ENCODE results near the gene PDCD7.

Gene PDCD7

DNA sequence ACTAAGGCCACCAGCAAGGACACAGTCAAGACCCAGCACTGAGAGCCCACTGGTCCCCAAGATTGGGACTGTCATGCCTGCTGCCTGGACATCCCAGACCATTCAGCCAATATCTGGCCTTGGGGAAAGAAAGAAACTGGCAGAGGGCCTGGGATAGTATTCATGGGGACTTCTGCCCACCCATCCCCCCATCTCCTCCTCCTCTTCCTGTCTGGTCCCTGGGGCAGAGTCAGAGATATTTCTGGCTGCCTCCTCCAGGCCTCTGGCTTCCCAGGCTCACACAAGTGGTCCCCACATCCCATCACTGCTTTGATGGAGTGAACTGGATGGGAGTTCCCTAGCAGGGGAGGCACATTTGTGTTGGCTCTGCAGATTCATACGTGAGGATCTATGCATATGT is 61.6 kb downstream of the PDCD7 start:
- no peak overlapping the region for H3K4me3 ChIP-seq (ENCODE audit: low read length)
- DNase-seq (ENCODE audit: low read depth) = no peak
- TF ChIP-seq, protein P1, sequence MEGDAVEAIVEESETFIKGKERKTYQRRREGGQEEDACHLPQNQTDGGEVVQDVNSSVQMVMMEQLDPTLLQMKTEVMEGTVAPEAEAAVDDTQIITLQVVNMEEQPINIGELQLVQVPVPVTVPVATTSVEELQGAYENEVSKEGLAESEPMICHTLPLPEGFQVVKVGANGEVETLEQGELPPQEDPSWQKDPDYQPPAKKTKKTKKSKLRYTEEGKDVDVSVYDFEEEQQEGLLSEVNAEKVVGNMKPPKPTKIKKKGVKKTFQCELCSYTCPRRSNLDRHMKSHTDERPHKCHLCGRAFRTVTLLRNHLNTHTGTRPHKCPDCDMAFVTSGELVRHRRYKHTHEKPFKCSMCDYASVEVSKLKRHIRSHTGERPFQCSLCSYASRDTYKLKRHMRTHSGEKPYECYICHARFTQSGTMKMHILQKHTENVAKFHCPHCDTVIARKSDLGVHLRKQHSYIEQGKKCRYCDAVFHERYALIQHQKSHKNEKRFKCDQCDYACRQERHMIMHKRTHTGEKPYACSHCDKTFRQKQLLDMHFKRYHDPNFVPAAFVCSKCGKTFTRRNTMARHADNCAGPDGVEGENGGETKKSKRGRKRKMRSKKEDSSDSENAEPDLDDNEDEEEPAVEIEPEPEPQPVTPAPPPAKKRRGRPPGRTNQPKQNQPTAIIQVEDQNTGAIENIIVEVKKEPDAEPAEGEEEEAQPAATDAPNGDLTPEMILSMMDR (IDR thresholded peaks at IDR 0.05; ENCODE audit: insufficient read depth, low read depth, low read length, missing control alignments) = no peak

- no peak for DNase-seq (ENCODE audit: low read depth)
- TF ChIP-seq, protein P1 (IDR thresholded peaks at IDR 0.05; ENCODE audit: insufficient read depth, low read depth, low read length, missing control alignments) = no peak
- H3K4me3 ChIP-seq (ENCODE audit: low read length) = no peak overlapping the region
Measured at GRCh38 chr15:65071381-65071811, 62.2 kb downstream of the PDCD7 start.

DNA sequence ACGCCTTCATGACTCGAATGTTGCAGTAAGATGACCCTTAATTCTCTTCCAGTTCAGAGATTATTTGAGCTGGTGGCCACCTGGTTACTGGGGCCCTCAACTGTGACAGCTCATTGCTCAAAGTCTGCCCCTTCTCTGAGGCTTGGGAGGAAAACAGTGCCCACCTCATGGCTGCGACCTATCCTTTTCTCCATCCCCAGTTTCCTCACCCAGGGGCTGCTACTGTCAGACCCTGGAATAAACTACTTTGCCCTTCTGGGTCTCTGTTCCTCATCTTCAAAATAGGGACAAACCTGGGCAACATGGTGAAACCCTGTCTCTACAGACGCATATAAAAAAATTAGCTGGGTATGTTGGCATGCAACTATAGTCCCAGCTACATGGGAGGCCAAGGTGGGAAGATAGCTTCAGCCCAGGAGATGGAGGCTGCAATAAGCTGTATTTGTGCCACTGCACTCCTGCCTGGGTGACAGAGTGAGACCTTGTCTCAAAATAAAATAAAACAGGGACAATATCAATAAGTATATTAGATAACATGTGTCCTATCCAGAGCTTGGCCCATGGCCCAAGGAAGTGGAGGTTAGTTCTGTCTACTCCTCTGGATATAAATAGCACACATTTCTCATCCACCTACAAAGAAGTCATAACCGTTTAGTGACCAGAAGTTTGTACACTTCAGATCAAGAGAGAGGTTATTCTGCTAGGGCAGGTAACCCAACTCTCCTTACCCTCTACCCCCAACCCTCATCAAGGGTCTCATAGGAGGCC is 63.6 kb downstream of the PDCD7 start:
- TF ChIP-seq, protein P1 (IDR thresholded peaks at IDR 0.05; ENCODE audit: insufficient read depth, low read depth, low read length, missing control alignments) = no peak

DNA sequence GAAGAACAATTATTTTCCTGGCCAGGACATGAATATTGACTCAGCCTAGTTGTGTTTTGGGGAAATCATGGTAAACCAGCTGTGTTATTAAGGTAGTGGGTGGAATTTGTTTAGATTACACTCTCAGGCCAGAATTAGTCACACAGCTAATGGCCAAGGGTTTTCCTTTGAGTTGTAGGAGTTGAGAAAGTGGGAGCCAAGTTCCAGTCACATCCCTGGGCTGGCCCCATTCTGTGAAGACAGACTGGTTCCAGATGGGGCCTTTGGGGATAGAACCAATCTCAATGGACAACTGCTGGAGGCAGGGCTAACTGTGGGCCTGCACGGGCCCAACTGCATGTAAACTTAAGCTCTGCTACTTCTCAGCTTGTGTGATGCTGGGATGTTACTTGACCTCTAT is 64.4 kb downstream of the PDCD7 start:
- no peak for DNase-seq (ENCODE audit: low read depth)
- no peak overlapping the region for H3K4me3 ChIP-seq (ENCODE audit: low read length)
- TF ChIP-seq, protein P1 (IDR thresholded peaks at IDR 0.05; ENCODE audit: insufficient read depth, low read depth, low read length, missing control alignments) = no peak

More for the DNA sequence above, 63.6 kb downstream of the PDCD7 start:
- H3K4me3 ChIP-seq (ENCODE audit: low read length) = no peak overlapping the region
- DNase-seq (ENCODE audit: low read depth) = no peak

DNA sequence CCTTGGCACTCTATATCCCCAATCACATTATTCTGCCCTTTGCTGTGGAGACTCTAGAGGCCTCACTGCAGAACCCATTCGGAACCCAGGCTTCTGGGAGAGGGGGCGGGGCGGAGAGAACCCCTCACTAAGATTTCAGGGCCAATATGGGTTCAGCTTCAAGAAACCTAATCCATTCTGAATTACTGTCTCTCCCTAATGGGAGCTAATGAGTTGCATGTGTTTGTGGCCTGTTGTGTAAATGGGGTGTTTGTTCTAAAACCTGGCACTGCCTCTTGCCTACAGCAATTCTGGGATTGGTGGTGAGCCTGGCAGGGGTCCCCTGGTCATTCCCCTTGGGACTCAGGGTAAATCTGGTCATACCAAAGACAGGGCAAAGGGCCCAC is 65.2 kb downstream of the PDCD7 start:
- no peak for DNase-seq (ENCODE audit: low read depth)
- TF ChIP-seq, protein P1 (IDR thresholded peaks at IDR 0.05; ENCODE audit: insufficient read depth, low read depth, low read length, missing control alignments) = no peak
- H3K4me3 ChIP-seq (ENCODE audit: low read length) = no peak overlapping the region

GRCh38 chr15:65067645-65068402 is 65.8 kb downstream of the PDCD7 start, which contains the start of gene RASL12:
Gene RASL12, minus strand, starts transcription at chr15:65067991. Its CDS starts 156 bp downstream, at chr15:65067835.
- TF ChIP-seq, protein P1 (IDR thresholded peaks at IDR 0.05; ENCODE audit: insufficient read depth, low read depth, low read length, missing control alignments) = no peak
- no peak within 1 kb of the TSS for H3K4me3 ChIP-seq (ENCODE audit: low read length)
- DNase-seq (ENCODE audit: low read depth) = no peak
